Measurements from ENCODE around the gene KCNN4. TPM values are rescaled to one million over a fixed set of nuclear protein-coding genes. Genes with fewer than 3 reads are reported as not detected.

Gene KCNN4
- total and polyA plus RNA-seq, 4 donors, result 2.4 to 31.7 (median 12.7) TPM

DNA sequence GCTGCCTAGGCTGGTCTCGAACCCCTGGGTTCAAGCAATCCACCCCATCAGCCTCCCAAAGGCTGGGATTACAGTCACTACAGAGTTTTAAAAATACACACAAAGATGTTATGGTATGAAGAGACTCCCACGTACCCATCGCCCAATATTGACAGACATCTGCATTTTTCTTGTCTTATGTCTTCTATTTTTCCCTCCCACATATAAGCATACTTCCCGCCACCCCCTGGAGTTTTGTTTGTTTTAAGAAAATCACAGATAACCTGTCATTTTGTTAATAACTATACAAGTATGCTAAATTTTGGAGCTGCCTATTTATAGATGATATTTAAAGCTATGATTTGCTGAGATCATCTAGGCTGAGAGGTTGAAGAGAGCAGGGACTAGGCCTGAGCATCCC is 19.8 kb downstream of the KCNN4 start:
- Histone ChIP-seq H3K9ac (ENCODE audit: insufficient read depth in 1 of 2, low read length in 2 of 2) (no peak overlapping the region), H3K4me3 (no peak overlapping the region), H3K27ac (ENCODE audit: low read depth in 1 of 2, low read length in 1 of 2) (no peak overlapping the region), H3K27me3 (ENCODE audit: control insufficient read depth in 3 of 3, insufficient read depth in 3 of 3, low read length in 2 of 3) (no peaks in the 10 kb centered on the region), H3K9me3 (ENCODE audit: control insufficient read depth in 4 of 4, insufficient read depth in 3 of 4, low read length in 3 of 4) (no peaks in the 10 kb centered on the region), H3K4me1 (ENCODE audit: control insufficient read depth in 5 of 5, insufficient read depth in 5 of 5, low read length in 5 of 5) (peaks cover 0 to 2% (median 0%) of the 10 kb centered on the region in 5 donors), H3K36me3 (ENCODE audit: control insufficient read depth in 4 of 4, insufficient read depth in 4 of 4, low read length in 4 of 4) (no peaks in the 10 kb centered on the region)
- TF ChIP-seq, protein P1, sequence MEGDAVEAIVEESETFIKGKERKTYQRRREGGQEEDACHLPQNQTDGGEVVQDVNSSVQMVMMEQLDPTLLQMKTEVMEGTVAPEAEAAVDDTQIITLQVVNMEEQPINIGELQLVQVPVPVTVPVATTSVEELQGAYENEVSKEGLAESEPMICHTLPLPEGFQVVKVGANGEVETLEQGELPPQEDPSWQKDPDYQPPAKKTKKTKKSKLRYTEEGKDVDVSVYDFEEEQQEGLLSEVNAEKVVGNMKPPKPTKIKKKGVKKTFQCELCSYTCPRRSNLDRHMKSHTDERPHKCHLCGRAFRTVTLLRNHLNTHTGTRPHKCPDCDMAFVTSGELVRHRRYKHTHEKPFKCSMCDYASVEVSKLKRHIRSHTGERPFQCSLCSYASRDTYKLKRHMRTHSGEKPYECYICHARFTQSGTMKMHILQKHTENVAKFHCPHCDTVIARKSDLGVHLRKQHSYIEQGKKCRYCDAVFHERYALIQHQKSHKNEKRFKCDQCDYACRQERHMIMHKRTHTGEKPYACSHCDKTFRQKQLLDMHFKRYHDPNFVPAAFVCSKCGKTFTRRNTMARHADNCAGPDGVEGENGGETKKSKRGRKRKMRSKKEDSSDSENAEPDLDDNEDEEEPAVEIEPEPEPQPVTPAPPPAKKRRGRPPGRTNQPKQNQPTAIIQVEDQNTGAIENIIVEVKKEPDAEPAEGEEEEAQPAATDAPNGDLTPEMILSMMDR (IDR thresholded peaks at IDR 0.05; ENCODE audit: control extremely low read depth, extremely low read depth), result no peak
- WGBS, 2 donors, result 94 to 95% methylated on average over 4 of the region's 4 CpGs
- DNase-seq (no peak), ATAC-seq (ENCODE audit: insufficient read depth, low FRiP score) (no peak)

DNA sequence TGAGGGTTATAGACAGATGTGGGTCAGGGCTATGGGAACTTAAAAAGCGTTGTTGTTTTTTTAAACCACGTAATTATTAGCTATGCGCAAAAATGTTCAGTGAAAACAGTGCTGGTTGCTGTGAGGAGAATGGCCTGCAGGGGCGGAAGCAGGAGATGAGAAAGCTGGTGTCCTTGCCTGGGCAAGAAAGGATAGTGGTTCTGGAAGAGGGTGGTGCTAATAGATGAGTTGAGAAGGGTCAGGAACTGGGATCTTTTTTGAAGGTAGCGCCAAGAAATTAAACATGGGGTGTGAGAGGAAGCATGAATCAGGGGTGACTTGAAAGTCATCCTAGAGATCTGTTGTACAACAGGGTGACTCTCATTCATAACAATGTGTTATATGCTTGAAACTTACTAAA is 21.3 kb downstream of the KCNN4 start:
- peaks cover 0 to 4% (median 0%) of the 10 kb centered on the region in 5 donors for H3K4me1 ChIP-seq (ENCODE audit: control insufficient read depth in 5 of 5, insufficient read depth in 5 of 5, low read length in 5 of 5)
- ATAC-seq (ENCODE audit: insufficient read depth, low FRiP score) (no peak), DNase-seq (no peak)
- no peaks in the 10 kb centered on the region for H3K27me3 ChIP-seq (ENCODE audit: control insufficient read depth in 3 of 3, insufficient read depth in 3 of 3, low read length in 2 of 3)
- no peaks in the 10 kb centered on the region for H3K9me3 ChIP-seq (ENCODE audit: control insufficient read depth in 4 of 4, insufficient read depth in 3 of 4, low read length in 3 of 4)
- H3K9ac ChIP-seq (ENCODE audit: insufficient read depth in 1 of 2, low read length in 2 of 2), result no peak overlapping the region
- 71 to 85% methylated on average over 5 of the region's 5 CpGs for WGBS, 2 donors
- H3K36me3 ChIP-seq (ENCODE audit: control insufficient read depth in 4 of 4, insufficient read depth in 4 of 4, low read length in 4 of 4), result no peaks in the 10 kb centered on the region
- TF ChIP-seq, protein P1 (IDR thresholded peaks at IDR 0.05; ENCODE audit: control extremely low read depth, extremely low read depth), result no peak
- H3K4me3 ChIP-seq, result no peak overlapping the region
- H3K27ac ChIP-seq (ENCODE audit: low read depth in 1 of 2, low read length in 1 of 2), result no peak overlapping the region

DNA sequence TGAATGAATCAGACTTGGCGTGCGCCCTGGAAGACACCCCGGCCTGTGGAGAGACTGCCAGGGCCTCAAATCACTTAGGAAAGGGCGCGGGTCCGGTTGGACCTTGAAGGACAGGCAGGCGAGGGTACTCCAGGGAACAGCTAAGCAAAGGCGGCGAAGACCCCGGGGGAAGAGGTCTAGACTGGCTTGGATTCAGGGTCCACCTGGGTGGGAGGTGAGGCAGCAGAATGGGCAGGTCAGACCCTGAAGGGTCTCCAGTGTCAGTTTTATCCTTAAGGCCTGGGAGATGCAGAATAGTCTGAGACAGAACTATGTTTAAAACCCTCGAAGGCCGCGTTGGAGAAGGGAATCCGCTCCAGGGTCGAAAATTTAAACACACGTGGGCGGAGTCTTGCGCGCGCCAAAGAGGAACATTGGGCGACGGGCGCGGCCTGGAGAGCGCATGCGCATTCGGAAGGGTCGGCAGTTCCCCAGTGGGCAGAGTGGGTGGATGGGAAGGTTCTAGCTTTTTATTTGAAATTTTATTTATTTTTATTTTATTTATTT is 25.4 kb downstream of the KCNN4 start:
- Histone ChIP-seq H3K27me3 (ENCODE audit: control insufficient read depth in 3 of 3, insufficient read depth in 3 of 3, low read length in 2 of 3) (no peaks in the 10 kb centered on the region), H3K27ac (ENCODE audit: low read depth in 1 of 2, low read length in 1 of 2) (peak overlapping the region; percentile 96 to 97), H3K4me3 (peak overlapping the region; percentile 55), H3K9ac (ENCODE audit: insufficient read depth in 1 of 2, low read length in 2 of 2) (peak overlapping the region; percentile 71 to 74), H3K4me1 (ENCODE audit: control insufficient read depth in 5 of 5, insufficient read depth in 5 of 5, low read length in 5 of 5) (peaks cover 0 to 11% (median 4%) of the 10 kb centered on the region in 5 donors), H3K36me3 (ENCODE audit: control insufficient read depth in 4 of 4, insufficient read depth in 4 of 4, low read length in 4 of 4) (peaks cover under 1 to 7% (median 5%) of the 10 kb centered on the region in 4 donors), H3K9me3 (ENCODE audit: control insufficient read depth in 4 of 4, insufficient read depth in 3 of 4, low read length in 3 of 4) (no peaks in the 10 kb centered on the region)
- TF ChIP-seq, protein P1 (IDR thresholded peaks at IDR 0.05; ENCODE audit: control extremely low read depth, extremely low read depth), result no peak
- ATAC-seq (ENCODE audit: insufficient read depth, low FRiP score) (no peak), DNase-seq (peak; percentile 86 to 89 (median 86))
- WGBS, 2 donors, result 0 to 1% methylated on average over 28 of the region's 28 CpGs
